ENCODE data around the gene FBXO10. TPM values are rescaled to one million over a fixed set of nuclear protein-coding genes. Genes with fewer than 3 reads are reported as not detected.

Gene FBXO10
- total and polyA plus RNA-seq, 2 experiments from 2014 or later, result 3.4 to 13.4 TPM

GRCh38 chr9:37507566-37508134 lies 68.5 kb downstream of the FBXO10 start (continued):
- TF ChIP-seq CTCF (conservative IDR thresholded peaks at IDR 0.05; ENCODE audit: low read depth in 2 of 2), result no peak
- TF ChIP-seq STAT1 (IDR thresholded peaks at IDR 0.05; ENCODE audit: unreplicated experiment), result no peak
- TF ChIP-seq JUNB (IDR thresholded peaks at IDR 0.05; ENCODE audit: unreplicated experiment), result no peak
- TF ChIP-seq POLR2AphosphoS5 (IDR thresholded peaks at IDR 0.05; ENCODE audit: low read depth), result no peak

- peaks cover 21% of the 10 kb centered on the region for H4K20me1 ChIP-seq (replicated peaks; ENCODE audit: insufficient read depth)
- H3K36me3 ChIP-seq (ENCODE audit: insufficient read depth), result peaks cover 35% of the 10 kb centered on the region
- Mint-ChIP-seq H3K4me1 (no peaks in the 10 kb centered on the region), H3K27ac (no peak overlapping the region), H3K36me3 (ENCODE audit: low read depth) (peaks cover 53% of the 10 kb centered on the region), H3K9me3 (no peaks in the 10 kb centered on the region), H3K27me3 (ENCODE audit: insufficient read depth, low read depth, poor library complexity) (peaks cover 2% of the 10 kb centered on the region), H3K4me3 (no peak overlapping the region)
- DNase-seq (ENCODE audit: low spot score), result no peak
- H3F3A ChIP-seq (replicated peaks; ENCODE audit: low read depth), result 0 out of 2 replicates have a peak, but pooled peaks cover 4% of the 10 kb centered on the region
- no peaks in the 10 kb centered on the region for H3K9me2 ChIP-seq (ENCODE audit: insufficient read depth)
- no peak for ATAC-seq
- H3K79me2 ChIP-seq (replicated peaks; ENCODE audit: insufficient read depth), result 0 out of 2 replicates have a peak, but pooled peaks cover 3% of the 10 kb centered on the region
- H3K4me2 ChIP-seq, result no peak overlapping the region
- no peak overlapping the region for H3K27ac ChIP-seq (ENCODE audit: low read depth)
- no peak overlapping the region for H2AFZ ChIP-seq
- no peak overlapping the region for H3K4me3 ChIP-seq
- H3K27me3 ChIP-seq (ENCODE audit: insufficient read depth), result no peaks in the 10 kb centered on the region
- no peak for TF ChIP-seq CTCF (conservative IDR thresholded peaks at IDR 0.05; ENCODE audit: low read depth in 2 of 2)
- no peaks in the 10 kb centered on the region for H3K4me1 ChIP-seq (ENCODE audit: insufficient read depth)
Observed at GRCh38 chr9:37504605-37505004, 71.6 kb downstream of the FBXO10 start.

GRCh38 chr9:37503736-37504135 lies 72.4 kb downstream of the FBXO10 start:
- peaks cover 43% of the 10 kb centered on the region for H3K36me3 ChIP-seq (ENCODE audit: insufficient read depth)
- no peaks in the 10 kb centered on the region for H3K4me1 ChIP-seq (ENCODE audit: insufficient read depth)
- Mint-ChIP-seq H3K27me3 (ENCODE audit: insufficient read depth, low read depth, poor library complexity) (peaks cover 2% of the 10 kb centered on the region), H3K36me3 (ENCODE audit: low read depth) (peaks cover 60% of the 10 kb centered on the region), H3K4me3 (no peak overlapping the region), H3K9me3 (no peaks in the 10 kb centered on the region), H3K27ac (no peak overlapping the region), H3K4me1 (no peaks in the 10 kb centered on the region)
- DNase-seq (ENCODE audit: low spot score), result no peak
- no peak for ATAC-seq
- 0 out of 2 replicates have a peak, but pooled peaks cover 4% of the 10 kb centered on the region for H3F3A ChIP-seq (replicated peaks; ENCODE audit: low read depth)
- no peak overlapping the region for H3K27ac ChIP-seq (ENCODE audit: low read depth)
- H4K20me1 ChIP-seq (replicated peaks; ENCODE audit: insufficient read depth), result peaks cover 18% of the 10 kb centered on the region
- H3K27me3 ChIP-seq (ENCODE audit: insufficient read depth), result no peaks in the 10 kb centered on the region
- no peaks in the 10 kb centered on the region for H3K9me2 ChIP-seq (ENCODE audit: insufficient read depth)
- no peak overlapping the region for H3K4me3 ChIP-seq
- no peak overlapping the region for H2AFZ ChIP-seq
- TF ChIP-seq ZNF114 (CRISPR knock-in tag; IDR thresholded peaks at IDR 0.05), result no peak
- no peak for TF ChIP-seq POLR2AphosphoS5 (IDR thresholded peaks at IDR 0.05; ENCODE audit: low read depth)
- no peak for TF ChIP-seq ZNF331 (CRISPR knock-in tag; IDR thresholded peaks at IDR 0.05; ENCODE audit: low read depth)
- no peak for TF ChIP-seq CREB1 (CRISPR knock-in tag; IDR thresholded peaks at IDR 0.05; ENCODE audit: low read depth)
- no peak for TF ChIP-seq NANOG (IDR thresholded peaks at IDR 0.05; ENCODE audit: borderline replicate concordance)
- no peak for TF ChIP-seq STAT1 (IDR thresholded peaks at IDR 0.05; ENCODE audit: unreplicated experiment)
- no peak for TF ChIP-seq REST (IDR thresholded peaks at IDR 0.05; ENCODE audit: unreplicated experiment)
- TF ChIP-seq EZH2phosphoT487 (IDR thresholded peaks at IDR 0.05; ENCODE audit: unreplicated experiment), result no peak
- TF ChIP-seq ETS1 (IDR thresholded peaks at IDR 0.05), result no peak
- no peak for TF ChIP-seq EZH2 (IDR thresholded peaks at IDR 0.05; ENCODE audit: low read depth, unreplicated experiment)
- 0 out of 2 replicates have a peak, but pooled peaks cover 3% of the 10 kb centered on the region for H3K79me2 ChIP-seq (replicated peaks; ENCODE audit: insufficient read depth)
- H3K4me2 ChIP-seq, result no peak overlapping the region

All from GM23338 (cell line).